ENCODE data around the gene PLB1. TPM values are rescaled to one million over a fixed set of nuclear protein-coding genes. Genes with fewer than 3 reads are reported as not detected.

PLB1 gene
- polyA plus RNA-seq, 2 of the 4 experiments (the other 2 are of a cell fraction): 0.26 to 1.4 TPM

DNA sequence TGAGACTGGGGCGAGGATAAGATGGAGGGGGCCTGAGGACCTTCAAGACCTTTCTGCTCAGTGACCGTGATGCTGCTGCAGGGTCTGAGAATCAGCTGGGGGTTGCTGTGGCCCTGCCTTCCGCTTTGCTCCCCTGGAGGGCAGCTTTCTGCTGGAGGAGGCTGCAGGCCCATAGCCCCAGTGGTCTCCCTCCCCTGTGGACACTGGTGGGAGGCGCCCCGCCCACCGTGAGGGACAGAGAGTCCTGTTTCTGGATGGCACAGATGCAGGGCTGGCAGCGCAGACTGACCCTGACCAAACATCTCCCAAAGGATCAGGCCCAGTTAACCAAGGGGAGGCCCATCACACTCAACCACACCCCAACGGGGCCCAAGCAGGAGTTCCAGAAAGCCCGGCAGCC, 42.8 kb downstream of the PLB1 start:
- H3K9me3 ChIP-seq: no peaks in the 10 kb centered on the region
- DNase-seq (ENCODE audit: low read depth in 1 of 2, low spot score in 1 of 2): no peak
- ChIA-PET CTCF (interaction anchor here (1.2 to 1.4 kb wide), 2 partner anchors 28 to 56 kb away, joined by 3 to 5 read pairs; no protein-coding TSS in a partner anchor), POLR2A (no interaction called here)
- ATAC-seq: no peak
- FAIRE-seq: no peak
- no peaks in the 10 kb centered on the region for H3K4me1 ChIP-seq
- H3K4me2 ChIP-seq: no peak overlapping the region
- WGBS (ENCODE audit: missing lambda C conversion rate): 65% methylated on average over 8 of the region's 9 CpGs
- H3K4me3 ChIP-seq: no peak overlapping the region
- H3K27ac ChIP-seq: no peak overlapping the region
- TF ChIP-seq, protein P1, sequence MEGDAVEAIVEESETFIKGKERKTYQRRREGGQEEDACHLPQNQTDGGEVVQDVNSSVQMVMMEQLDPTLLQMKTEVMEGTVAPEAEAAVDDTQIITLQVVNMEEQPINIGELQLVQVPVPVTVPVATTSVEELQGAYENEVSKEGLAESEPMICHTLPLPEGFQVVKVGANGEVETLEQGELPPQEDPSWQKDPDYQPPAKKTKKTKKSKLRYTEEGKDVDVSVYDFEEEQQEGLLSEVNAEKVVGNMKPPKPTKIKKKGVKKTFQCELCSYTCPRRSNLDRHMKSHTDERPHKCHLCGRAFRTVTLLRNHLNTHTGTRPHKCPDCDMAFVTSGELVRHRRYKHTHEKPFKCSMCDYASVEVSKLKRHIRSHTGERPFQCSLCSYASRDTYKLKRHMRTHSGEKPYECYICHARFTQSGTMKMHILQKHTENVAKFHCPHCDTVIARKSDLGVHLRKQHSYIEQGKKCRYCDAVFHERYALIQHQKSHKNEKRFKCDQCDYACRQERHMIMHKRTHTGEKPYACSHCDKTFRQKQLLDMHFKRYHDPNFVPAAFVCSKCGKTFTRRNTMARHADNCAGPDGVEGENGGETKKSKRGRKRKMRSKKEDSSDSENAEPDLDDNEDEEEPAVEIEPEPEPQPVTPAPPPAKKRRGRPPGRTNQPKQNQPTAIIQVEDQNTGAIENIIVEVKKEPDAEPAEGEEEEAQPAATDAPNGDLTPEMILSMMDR (IDR thresholded peaks at IDR 0.05): no peak
- TF ChIP-seq, protein P2, sequence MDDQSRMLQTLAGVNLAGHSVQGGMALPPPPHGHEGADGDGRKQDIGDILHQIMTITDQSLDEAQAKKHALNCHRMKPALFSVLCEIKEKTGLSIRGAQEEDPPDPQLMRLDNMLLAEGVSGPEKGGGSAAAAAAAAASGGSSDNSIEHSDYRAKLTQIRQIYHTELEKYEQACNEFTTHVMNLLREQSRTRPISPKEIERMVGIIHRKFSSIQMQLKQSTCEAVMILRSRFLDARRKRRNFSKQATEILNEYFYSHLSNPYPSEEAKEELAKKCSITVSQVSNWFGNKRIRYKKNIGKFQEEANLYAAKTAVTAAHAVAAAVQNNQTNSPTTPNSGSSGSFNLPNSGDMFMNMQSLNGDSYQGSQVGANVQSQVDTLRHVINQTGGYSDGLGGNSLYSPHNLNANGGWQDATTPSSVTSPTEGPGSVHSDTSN (IDR thresholded peaks at IDR 0.05): no peak
- TF ChIP-seq EHMT2 (IDR thresholded peaks at IDR 0.05; ENCODE audit: low read depth) (no peak), HDAC2 (IDR thresholded peaks at IDR 0.05) (no peak), HOXB5 (CRISPR knock-in tag; IDR thresholded peaks at IDR 0.05) (no peak), FOXS1 (CRISPR knock-in tag; IDR thresholded peaks at IDR 0.05) (no peak), MAFK (IDR thresholded peaks at IDR 0.05; ENCODE audit: partially characterized antibody) (no peak), RFX5 (IDR thresholded peaks at IDR 0.05) (no peak), FOSL2 (IDR thresholded peaks at IDR 0.05) (no peak), FOSL2 (CRISPR knock-in tag; IDR thresholded peaks at IDR 0.05) (no peak)
- TF ChIP-seq, protein P3, sequence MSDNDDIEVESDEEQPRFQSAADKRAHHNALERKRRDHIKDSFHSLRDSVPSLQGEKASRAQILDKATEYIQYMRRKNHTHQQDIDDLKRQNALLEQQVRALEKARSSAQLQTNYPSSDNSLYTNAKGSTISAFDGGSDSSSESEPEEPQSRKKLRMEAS (IDR thresholded peaks at IDR 0.05): no peak

DNA sequence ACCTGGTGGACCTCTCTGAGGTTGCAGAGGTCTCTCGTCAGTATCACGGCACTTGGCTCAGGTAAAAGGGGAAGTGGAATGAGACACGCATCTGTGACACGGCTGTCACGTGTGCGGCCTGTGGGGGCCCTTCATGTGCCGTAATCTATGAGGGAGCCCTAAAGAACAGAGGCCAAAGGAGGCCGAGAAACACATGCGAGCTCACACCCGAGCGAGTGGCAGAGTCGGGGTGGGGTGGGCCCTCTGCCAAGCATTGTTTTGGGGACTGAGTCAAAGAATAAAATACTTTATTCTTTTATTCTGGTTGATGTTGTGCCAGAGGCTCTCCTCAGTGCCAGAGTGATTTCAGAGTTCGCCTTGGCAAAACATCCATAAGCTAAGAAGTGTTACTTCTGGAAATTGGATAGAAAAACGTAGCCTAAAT, 43.3 kb downstream of the PLB1 start:
- no peak overlapping the region for H3K27ac ChIP-seq
- no peaks in the 10 kb centered on the region for H3K4me1 ChIP-seq
- no peak for FAIRE-seq
- no peak for TF ChIP-seq ZNF302 (CRISPR knock-in tag; IDR thresholded peaks at IDR 0.05)
- TF ChIP-seq ZFP36 (IDR thresholded peaks at IDR 0.05; ENCODE audit: borderline replicate concordance, partially characterized antibody): no peak
- no peak for TF ChIP-seq EP300 (IDR thresholded peaks at IDR 0.05)
- no peak for TF ChIP-seq MAZ (IDR thresholded peaks at IDR 0.05; ENCODE audit: borderline replicate concordance, low read depth, low read length)
- no peak for TF ChIP-seq NR3C1 (IDR thresholded peaks at IDR 0.05)
- TF ChIP-seq, protein P4, sequence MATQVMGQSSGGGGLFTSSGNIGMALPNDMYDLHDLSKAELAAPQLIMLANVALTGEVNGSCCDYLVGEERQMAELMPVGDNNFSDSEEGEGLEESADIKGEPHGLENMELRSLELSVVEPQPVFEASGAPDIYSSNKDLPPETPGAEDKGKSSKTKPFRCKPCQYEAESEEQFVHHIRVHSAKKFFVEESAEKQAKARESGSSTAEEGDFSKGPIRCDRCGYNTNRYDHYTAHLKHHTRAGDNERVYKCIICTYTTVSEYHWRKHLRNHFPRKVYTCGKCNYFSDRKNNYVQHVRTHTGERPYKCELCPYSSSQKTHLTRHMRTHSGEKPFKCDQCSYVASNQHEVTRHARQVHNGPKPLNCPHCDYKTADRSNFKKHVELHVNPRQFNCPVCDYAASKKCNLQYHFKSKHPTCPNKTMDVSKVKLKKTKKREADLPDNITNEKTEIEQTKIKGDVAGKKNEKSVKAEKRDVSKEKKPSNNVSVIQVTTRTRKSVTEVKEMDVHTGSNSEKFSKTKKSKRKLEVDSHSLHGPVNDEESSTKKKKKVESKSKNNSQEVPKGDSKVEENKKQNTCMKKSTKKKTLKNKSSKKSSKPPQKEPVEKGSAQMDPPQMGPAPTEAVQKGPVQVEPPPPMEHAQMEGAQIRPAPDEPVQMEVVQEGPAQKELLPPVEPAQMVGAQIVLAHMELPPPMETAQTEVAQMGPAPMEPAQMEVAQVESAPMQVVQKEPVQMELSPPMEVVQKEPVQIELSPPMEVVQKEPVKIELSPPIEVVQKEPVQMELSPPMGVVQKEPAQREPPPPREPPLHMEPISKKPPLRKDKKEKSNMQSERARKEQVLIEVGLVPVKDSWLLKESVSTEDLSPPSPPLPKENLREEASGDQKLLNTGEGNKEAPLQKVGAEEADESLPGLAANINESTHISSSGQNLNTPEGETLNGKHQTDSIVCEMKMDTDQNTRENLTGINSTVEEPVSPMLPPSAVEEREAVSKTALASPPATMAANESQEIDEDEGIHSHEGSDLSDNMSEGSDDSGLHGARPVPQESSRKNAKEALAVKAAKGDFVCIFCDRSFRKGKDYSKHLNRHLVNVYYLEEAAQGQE (IDR thresholded peaks at IDR 0.05): no peak
- no peak for TF ChIP-seq CBX2 (IDR thresholded peaks at IDR 0.05; ENCODE audit: borderline replicate concordance, low read depth)
- TF ChIP-seq HOXA7 (CRISPR knock-in tag; IDR thresholded peaks at IDR 0.05): no peak
- TF ChIP-seq NFE2L2 (conservative IDR thresholded peaks at IDR 0.05; ENCODE audit: low read length): no peak
- POLR2A ChIA-PET: no interaction called here
- no peak overlapping the region for H3K4me2 ChIP-seq
- H3K9me3 ChIP-seq: no peaks in the 10 kb centered on the region
- no peak overlapping the region for H3K4me3 ChIP-seq
- WGBS (ENCODE audit: missing lambda C conversion rate): 85% methylated on average over 14 of the region's 14 CpGs
- no peak for ATAC-seq
- DNase-seq (ENCODE audit: low read depth in 1 of 2, low spot score in 1 of 2): no peak
- CTCF ChIA-PET: interaction anchor here (1.2 to 1.4 kb wide), 3 partner anchors 9 to 55 kb away, joined by 3 to 5 read pairs (median 3); no protein-coding TSS in a partner anchor

Measured in A549 (cell line).